Measurements from ENCODE around the gene MAPK11. TPM values are rescaled to one million over a fixed set of nuclear protein-coding genes. Genes with fewer than 3 reads are reported as not detected.
"Not testable (repeated sequence)": the region's sequence is repeated elsewhere in the genome, so short reads cannot be mapped to it uniquely, and the experiment has no call there.

The MAPK11 gene
- total RNA-seq, 1 donor from 2014 or later: 3.1 TPM

GRCh38 chr22:50278956-50279619 is 8.9 kb upstream of the MAPK11 start:
- Histone ChIP-seq H3K36me3 (ENCODE audit: control insufficient read depth in 3 of 3, insufficient read depth in 3 of 3, low read length in 3 of 3) (peaks cover 15 to 30% (median 28%) of the 10 kb centered on the region in 3 donors), H3K27me3 (ENCODE audit: control insufficient read depth in 3 of 3, insufficient read depth in 3 of 3, low read length in 3 of 3) (no peaks in the 10 kb centered on the region), H3K9me3 (ENCODE audit: control insufficient read depth in 3 of 3, low read length in 3 of 3) (no peaks in the 10 kb centered on the region), H3K4me3 (ENCODE audit: low read length in 3 of 3) (no peak overlapping the region), H3K9ac (ENCODE audit: low read depth in 1 of 3, low read length in 3 of 3) (no peak overlapping the region), H3K4me1 (ENCODE audit: control insufficient read depth in 3 of 3, insufficient read depth in 3 of 3, low read length in 3 of 3) (peaks cover 2% of the 10 kb centered on the region in 3 donors), H3K27ac (ENCODE audit: low read depth, low read length) (no peak overlapping the region)

GRCh38 chr22:50278461-50278860 is 8.3 kb upstream of the MAPK11 start:
- no peaks in the 10 kb centered on the region for H3K9me3 ChIP-seq (ENCODE audit: control insufficient read depth in 3 of 3, low read length in 3 of 3)
- peaks cover 15 to 30% (median 26%) of the 10 kb centered on the region in 3 donors for H3K36me3 ChIP-seq (ENCODE audit: control insufficient read depth in 3 of 3, insufficient read depth in 3 of 3, low read length in 3 of 3)
- peaks cover 2 to 6% (median 3%) of the 10 kb centered on the region in 3 donors for H3K4me1 ChIP-seq (ENCODE audit: control insufficient read depth in 3 of 3, insufficient read depth in 3 of 3, low read length in 3 of 3)
- H3K27me3 ChIP-seq (ENCODE audit: control insufficient read depth in 3 of 3, insufficient read depth in 3 of 3, low read length in 3 of 3): no peaks in the 10 kb centered on the region
- no peak overlapping the region for H3K4me3 ChIP-seq (ENCODE audit: low read length in 3 of 3)
- H3K27ac ChIP-seq (ENCODE audit: low read depth, low read length): no peak overlapping the region
- no peak overlapping the region for H3K9ac ChIP-seq (ENCODE audit: low read depth in 1 of 3, low read length in 3 of 3)

- Histone ChIP-seq H3K36me3 (ENCODE audit: control insufficient read depth in 3 of 3, insufficient read depth in 3 of 3, low read length in 3 of 3) (peaks cover 11 to 30% (median 26%) of the 10 kb centered on the region in 3 donors), H3K27me3 (ENCODE audit: control insufficient read depth in 3 of 3, insufficient read depth in 3 of 3, low read length in 3 of 3) (peaks cover 0 to 2% (median 2%) of the 10 kb centered on the region in 3 donors), H3K27ac (ENCODE audit: low read depth, low read length) (no peak overlapping the region), H3K9me3 (ENCODE audit: control insufficient read depth in 3 of 3, low read length in 3 of 3) (no peaks in the 10 kb centered on the region), H3K9ac (ENCODE audit: low read depth in 1 of 3, low read length in 3 of 3) (no peak overlapping the region), H3K4me3 (ENCODE audit: low read length in 3 of 3) (no peak overlapping the region), H3K4me1 (ENCODE audit: control insufficient read depth in 3 of 3, insufficient read depth in 3 of 3, low read length in 3 of 3) (peaks cover 2 to 6% (median 3%) of the 10 kb centered on the region in 3 donors)
These were observed 7.6 kb upstream of the MAPK11 start for GRCh38 chr22:50277761-50278160.

GRCh38 chr22:50276143-50276542 is 6.0 kb upstream of the MAPK11 start:
- peaks cover 9 to 22% (median 19%) of the 10 kb centered on the region in 3 donors for H3K36me3 ChIP-seq (ENCODE audit: control insufficient read depth in 3 of 3, insufficient read depth in 3 of 3, low read length in 3 of 3)
- peaks cover 0 to 9% (median 7%) of the 10 kb centered on the region in 3 donors for H3K27me3 ChIP-seq (ENCODE audit: control insufficient read depth in 3 of 3, insufficient read depth in 3 of 3, low read length in 3 of 3)
- no peak overlapping the region for H3K9ac ChIP-seq (ENCODE audit: low read depth in 1 of 3, low read length in 3 of 3)
- no peak overlapping the region for H3K4me3 ChIP-seq (ENCODE audit: low read length in 3 of 3)
- no peaks in the 10 kb centered on the region for H3K9me3 ChIP-seq (ENCODE audit: control insufficient read depth in 3 of 3, low read length in 3 of 3)
- H3K27ac ChIP-seq (ENCODE audit: low read depth, low read length): no peak overlapping the region
- peaks cover 4 to 13% (median 7%) of the 10 kb centered on the region in 3 donors for H3K4me1 ChIP-seq (ENCODE audit: control insufficient read depth in 3 of 3, insufficient read depth in 3 of 3, low read length in 3 of 3)

GRCh38 chr22:50275181-50276055 is 5.2 kb upstream of the MAPK11 start:
- Histone ChIP-seq H3K9me3 (ENCODE audit: control insufficient read depth in 3 of 3, low read length in 3 of 3) (no peaks in the 10 kb centered on the region), H3K4me1 (ENCODE audit: control insufficient read depth in 3 of 3, insufficient read depth in 3 of 3, low read length in 3 of 3) (peaks cover 11 to 21% (median 14%) of the 10 kb centered on the region in 3 donors), H3K4me3 (ENCODE audit: low read length in 3 of 3) (no peak overlapping the region), H3K27me3 (ENCODE audit: control insufficient read depth in 3 of 3, insufficient read depth in 3 of 3, low read length in 3 of 3) (peaks cover 0 to 12% (median 7%) of the 10 kb centered on the region in 3 donors), H3K27ac (ENCODE audit: low read depth, low read length) (no peak overlapping the region), H3K9ac (ENCODE audit: low read depth in 1 of 3, low read length in 3 of 3) (no peak overlapping the region), H3K36me3 (ENCODE audit: control insufficient read depth in 3 of 3, insufficient read depth in 3 of 3, low read length in 3 of 3) (peaks cover 5 to 16% (median 16%) of the 10 kb centered on the region in 3 donors)

GRCh38 chr22:50274771-50275170 is 4.6 kb upstream of the MAPK11 start:
- Histone ChIP-seq H3K4me1 (ENCODE audit: control insufficient read depth in 3 of 3, insufficient read depth in 3 of 3, low read length in 3 of 3) (peaks cover 11 to 22% (median 15%) of the 10 kb centered on the region in 3 donors), H3K27ac (ENCODE audit: low read depth, low read length) (no peak overlapping the region), H3K9me3 (ENCODE audit: control insufficient read depth in 3 of 3, low read length in 3 of 3) (no peaks in the 10 kb centered on the region), H3K9ac (ENCODE audit: low read depth in 1 of 3, low read length in 3 of 3) (no peak overlapping the region), H3K36me3 (ENCODE audit: control insufficient read depth in 3 of 3, insufficient read depth in 3 of 3, low read length in 3 of 3) (peaks cover 2 to 14% (median 12%) of the 10 kb centered on the region in 3 donors), H3K4me3 (ENCODE audit: low read length in 3 of 3) (no peak overlapping the region), H3K27me3 (ENCODE audit: control insufficient read depth in 3 of 3, insufficient read depth in 3 of 3, low read length in 3 of 3) (peaks cover 0 to 12% (median 7%) of the 10 kb centered on the region in 3 donors)

- Histone ChIP-seq H3K9me3 (ENCODE audit: control insufficient read depth in 3 of 3, low read length in 3 of 3) (no peaks in the 10 kb centered on the region), H3K27ac (ENCODE audit: low read depth, low read length) (no peak overlapping the region), H3K4me1 (ENCODE audit: control insufficient read depth in 3 of 3, insufficient read depth in 3 of 3, low read length in 3 of 3) (peaks cover 11 to 23% (median 17%) of the 10 kb centered on the region in 3 donors), H3K4me3 (ENCODE audit: low read length in 3 of 3) (no peak overlapping the region), H3K36me3 (ENCODE audit: control insufficient read depth in 3 of 3, insufficient read depth in 3 of 3, low read length in 3 of 3) (peaks cover 2 to 11% (median 8%) of the 10 kb centered on the region in 3 donors), H3K27me3 (ENCODE audit: control insufficient read depth in 3 of 3, insufficient read depth in 3 of 3, low read length in 3 of 3) (peaks cover 0 to 15% (median 7%) of the 10 kb centered on the region in 3 donors), H3K9ac (ENCODE audit: low read depth in 1 of 3, low read length in 3 of 3) (peak overlapping the region in 1 of 3 donors; percentile 45)
These were observed 4.1 kb upstream of the MAPK11 start for GRCh38 chr22:50274311-50274710.

- H3K4me1 ChIP-seq (ENCODE audit: control insufficient read depth in 3 of 3, insufficient read depth in 3 of 3, low read length in 3 of 3): peaks cover 11 to 29% (median 17%) of the 10 kb centered on the region in 3 donors
- not testable (repeated sequence) for H3K36me3 ChIP-seq (ENCODE audit: control insufficient read depth in 3 of 3, insufficient read depth in 3 of 3, low read length in 3 of 3); H3K27ac ChIP-seq (ENCODE audit: low read depth, low read length); H3K4me3 ChIP-seq (ENCODE audit: low read length in 3 of 3); H3K9me3 ChIP-seq (ENCODE audit: control insufficient read depth in 3 of 3, low read length in 3 of 3)
- peaks cover 0 to 15% (median 7%) of the 10 kb centered on the region in 3 donors for H3K27me3 ChIP-seq (ENCODE audit: control insufficient read depth in 3 of 3, insufficient read depth in 3 of 3, low read length in 3 of 3)
- H3K9ac ChIP-seq (ENCODE audit: low read depth in 1 of 3, low read length in 3 of 3): peak overlapping the region in 1 of 3 donors; percentile 45
These were observed 3.6 kb upstream of the MAPK11 start for GRCh38 chr22:50273781-50274180.

GRCh38 chr22:50273352-50273751 is 3.2 kb upstream of the MAPK11 start:
- peaks cover 11 to 33% (median 22%) of the 10 kb centered on the region in 3 donors for H3K4me1 ChIP-seq (ENCODE audit: control insufficient read depth in 3 of 3, insufficient read depth in 3 of 3, low read length in 3 of 3)
- H3K27me3 ChIP-seq (ENCODE audit: control insufficient read depth in 3 of 3, insufficient read depth in 3 of 3, low read length in 3 of 3): peaks cover 0 to 19% (median 7%) of the 10 kb centered on the region in 3 donors
- H3K9ac ChIP-seq (ENCODE audit: low read depth in 1 of 3, low read length in 3 of 3); H3K9me3 ChIP-seq (ENCODE audit: control insufficient read depth in 3 of 3, low read length in 3 of 3); H3K27ac ChIP-seq (ENCODE audit: low read depth, low read length); H3K4me3 ChIP-seq (ENCODE audit: low read length in 3 of 3); H3K36me3 ChIP-seq (ENCODE audit: control insufficient read depth in 3 of 3, insufficient read depth in 3 of 3, low read length in 3 of 3): not testable (repeated sequence)
